BLaER1 treated with 17β-estradiol and CSF1 and Interleukin-3, amounts not matched to agents 10 nM and 100 nM (cell line): Measurements from ENCODE around the gene PLEK.

Source experiments
- H3K27ac ChIP-seq, 11 experiments: shearing (Covaris generic); formaldehyde crosslinking; 2 replicates each; pipeline ENCODE4 v1.8.1; 2022
- H3K27me3 ChIP-seq, 11 experiments: shearing (Covaris generic); formaldehyde crosslinking; 2 replicates each; pipeline ENCODE4 v1.8.1; 2022
- H3K36me3 ChIP-seq, 11 experiments: shearing (Covaris generic); formaldehyde crosslinking; 2 replicates each; pipeline ENCODE4 v1.8.1; 2022
- H3K4me1 ChIP-seq, 10 experiments: shearing (Covaris generic); formaldehyde crosslinking; 2 replicates each; pipeline ENCODE4 v1.8.1; 2022
- H3K4me2 ChIP-seq, 11 experiments: shearing (Covaris generic); formaldehyde crosslinking; 2 replicates each; pipeline ENCODE4 v1.8.1; 2022
- H3K4me3 ChIP-seq, 10 experiments: shearing (Covaris generic); formaldehyde crosslinking; 2 replicates each; pipeline ENCODE4 v1.8.1; 2022
- H3K9ac ChIP-seq, 11 experiments: shearing (Covaris generic); formaldehyde crosslinking; 2 replicates each; pipeline ENCODE4 v1.8.1; 2022
- H3K9me3 ChIP-seq, 11 experiments: shearing (Covaris generic); formaldehyde crosslinking; replicated peaks in 1 of 11; 2 replicates each; pipeline ENCODE4 v1.8.1; 2022
- H4K20me1 ChIP-seq, 11 experiments: shearing (Covaris generic); formaldehyde crosslinking; 2 replicates each; pipeline ENCODE4 v1.8.1; 2022
- Cebpa-rat ChIP-seq, 11 experiments: shearing (Covaris generic); IDR thresholded peaks; 2 replicates each; pipeline ENCODE4 v1.8.1; 2022

The PLEK gene

DNA sequence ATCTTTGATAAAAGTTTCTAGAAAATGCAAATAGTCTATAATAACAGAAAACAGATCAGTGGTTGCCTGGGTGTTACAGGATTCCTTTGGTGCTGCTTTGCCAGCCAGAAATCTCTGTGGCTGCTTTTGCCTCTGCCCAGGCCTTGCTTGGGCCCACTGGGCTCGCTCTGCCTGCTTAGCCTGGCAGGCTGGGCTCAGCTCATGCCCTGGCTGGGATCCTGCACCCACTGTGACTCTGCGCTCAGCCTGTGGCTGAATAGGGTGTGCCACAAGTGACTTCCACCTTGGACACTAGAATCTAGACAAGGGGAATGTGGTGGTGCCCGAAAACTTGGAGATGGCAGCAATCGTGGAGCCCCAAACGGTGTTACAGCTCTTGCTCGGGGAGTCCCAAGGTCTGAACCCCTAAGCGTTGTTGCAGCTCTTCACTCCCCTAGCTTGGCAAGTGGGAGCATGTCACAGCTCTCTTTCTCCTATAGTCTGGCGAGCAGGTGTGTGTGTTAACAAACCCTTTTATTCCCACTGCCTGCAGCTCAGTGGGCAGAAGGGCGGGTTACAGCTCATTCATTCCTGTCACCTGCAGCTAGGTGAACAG is 51.1 kb downstream of the PLEK start:
- H3K4me2 ChIP-seq: no peak overlapping the region
- H3K9ac ChIP-seq: no peak overlapping the region
- H3K4me1 ChIP-seq: peaks cover 48 to 75% (median 63%) of the 10 kb centered on the region in 10 experiments
- no peak for TF ChIP-seq Cebpa-rat (IDR thresholded peaks at IDR 0.05)
- 0 out of 22 replicates have a peak, but pooled peaks cover 0 to 3% (median 0%) of the 10 kb centered on the region in 11 experiments for H3K36me3 ChIP-seq
- no peak overlapping the region for H3K4me3 ChIP-seq
- peaks cover 0 to 19% (median 14%) of the 10 kb centered on the region in 11 experiments; a peak in 18 of 22 replicates for H3K9me3 ChIP-seq
- H3K27ac ChIP-seq: no peak overlapping the region
- H4K20me1 ChIP-seq: no peaks in the 10 kb centered on the region
- H3K27me3 ChIP-seq: no peaks in the 10 kb centered on the region

DNA sequence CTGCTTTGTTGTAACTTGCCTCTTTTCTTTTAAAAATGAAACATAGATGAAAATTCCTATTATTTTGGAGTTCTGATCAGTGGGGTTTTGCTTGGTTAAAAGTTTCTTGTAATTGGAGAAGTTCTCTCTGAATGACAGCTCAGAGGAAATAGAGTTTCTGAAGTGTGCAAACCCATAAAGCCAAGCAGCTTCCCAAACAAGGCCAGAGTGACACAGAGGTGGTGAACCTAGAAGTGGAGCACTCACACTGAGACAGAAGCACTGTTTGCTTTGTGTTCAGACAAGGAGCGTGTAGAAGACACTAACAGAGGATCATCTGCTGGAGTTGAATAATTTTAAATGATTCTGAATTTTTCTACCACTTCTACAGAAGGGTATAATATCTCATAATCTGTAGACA is 52.8 kb downstream of the PLEK start:
- peak overlapping the region; percentile 23 to 74 (median 53) for H3K4me2 ChIP-seq
- H4K20me1 ChIP-seq: no peaks in the 10 kb centered on the region
- no peak overlapping the region for H3K9ac ChIP-seq

DNA sequence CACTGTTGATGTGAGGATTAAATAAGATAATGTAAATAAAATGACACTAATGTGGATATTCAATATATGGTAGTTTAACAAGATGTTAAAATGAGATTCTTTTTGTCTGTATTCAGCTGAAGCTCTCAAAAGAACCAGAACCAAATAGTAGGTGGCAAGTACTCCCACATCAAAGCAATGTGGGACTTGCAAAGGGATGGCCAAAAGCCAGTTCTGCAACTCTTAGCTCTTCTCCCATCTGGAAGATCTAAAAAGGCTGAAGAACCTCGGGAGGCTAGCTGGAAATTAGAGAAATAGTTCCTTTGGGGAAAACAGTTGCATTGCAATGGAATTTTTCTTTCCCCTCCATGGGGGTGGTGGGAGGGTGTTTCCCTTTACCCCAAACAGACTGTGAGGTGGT is 53.3 kb downstream of the PLEK start:
- H3K27me3 ChIP-seq: no peaks in the 10 kb centered on the region
- no peaks in the 10 kb centered on the region for H4K20me1 ChIP-seq
- H3K27ac ChIP-seq: no peak overlapping the region
- peak overlapping the region; percentile 23 to 74 (median 53); a peak in 20 of 22 replicates for H3K4me2 ChIP-seq
- H3K36me3 ChIP-seq: 0 out of 22 replicates have a peak, but pooled peaks cover 0 to 3% (median 0%) of the 10 kb centered on the region in 11 experiments
- no peak overlapping the region for H3K4me3 ChIP-seq
- H3K9me3 ChIP-seq: peaks cover 0 to 19% (median 14%) of the 10 kb centered on the region in 11 experiments; a peak in 18 of 22 replicates
- peaks cover 29 to 53% (median 44%) of the 10 kb centered on the region in 10 experiments for H3K4me1 ChIP-seq
- H3K9ac ChIP-seq: 0 out of 22 replicates have a peak overlapping the region, but pooled peaks of 1 of the 11 experiments have one; percentile 21
- no peak for TF ChIP-seq Cebpa-rat (IDR thresholded peaks at IDR 0.05)

More for the DNA sequence above, 52.8 kb downstream of the PLEK start:
- Histone ChIP-seq H3K27ac (no peak overlapping the region), H3K9me3 (peaks cover 0 to 19% (median 14%) of the 10 kb centered on the region in 11 experiments; a peak in 18 of 22 replicates), H3K27me3 (no peaks in the 10 kb centered on the region), H3K4me3 (no peak overlapping the region), H3K4me1 (peaks cover 32 to 58% (median 45%) of the 10 kb centered on the region in 10 experiments), H3K36me3 (0 out of 22 replicates have a peak, but pooled peaks cover 0 to 3% (median 0%) of the 10 kb centered on the region in 11 experiments)
- TF ChIP-seq Cebpa-rat (IDR thresholded peaks at IDR 0.05): no peak

DNA sequence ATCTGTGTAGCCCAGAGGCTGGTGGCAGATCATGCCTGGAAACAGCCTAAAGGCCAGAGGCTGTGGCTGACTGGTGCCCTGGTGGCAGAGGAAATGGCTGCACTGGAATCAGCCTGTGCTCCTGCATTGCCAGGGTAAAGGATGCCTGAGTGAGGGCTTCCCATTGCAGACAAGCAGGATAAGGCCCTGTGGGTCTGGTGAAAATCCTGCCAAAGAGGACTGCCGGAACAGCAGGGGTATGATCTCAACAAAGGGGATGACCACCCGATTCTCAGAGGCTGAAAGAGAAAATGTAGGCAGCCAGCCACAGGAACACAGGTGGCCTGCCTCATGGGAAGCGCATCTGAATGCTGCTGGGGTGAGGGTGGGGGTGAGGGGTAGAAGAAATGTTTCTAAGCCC is 53.8 kb downstream of the PLEK start:
- Histone ChIP-seq H4K20me1 (no peaks in the 10 kb centered on the region), H3K36me3 (0 out of 22 replicates have a peak, but pooled peaks cover 0 to 3% (median 0%) of the 10 kb centered on the region in 11 experiments), H3K27ac (0 out of 22 replicates have a peak overlapping the region, but pooled peaks of 1 of the 11 experiments have one; percentile 11), H3K4me3 (no peak overlapping the region), H3K4me2 (peak overlapping the region; percentile 23 to 74 (median 53); a peak in 20 of 22 replicates), H3K9me3 (peaks cover 0 to 19% (median 14%) of the 10 kb centered on the region in 11 experiments; a peak in 18 of 22 replicates), H3K9ac (no peak overlapping the region), H3K27me3 (no peaks in the 10 kb centered on the region), H3K4me1 (peaks cover 29 to 51% (median 44%) of the 10 kb centered on the region in 10 experiments)
- no peak for TF ChIP-seq Cebpa-rat (IDR thresholded peaks at IDR 0.05)

DNA sequence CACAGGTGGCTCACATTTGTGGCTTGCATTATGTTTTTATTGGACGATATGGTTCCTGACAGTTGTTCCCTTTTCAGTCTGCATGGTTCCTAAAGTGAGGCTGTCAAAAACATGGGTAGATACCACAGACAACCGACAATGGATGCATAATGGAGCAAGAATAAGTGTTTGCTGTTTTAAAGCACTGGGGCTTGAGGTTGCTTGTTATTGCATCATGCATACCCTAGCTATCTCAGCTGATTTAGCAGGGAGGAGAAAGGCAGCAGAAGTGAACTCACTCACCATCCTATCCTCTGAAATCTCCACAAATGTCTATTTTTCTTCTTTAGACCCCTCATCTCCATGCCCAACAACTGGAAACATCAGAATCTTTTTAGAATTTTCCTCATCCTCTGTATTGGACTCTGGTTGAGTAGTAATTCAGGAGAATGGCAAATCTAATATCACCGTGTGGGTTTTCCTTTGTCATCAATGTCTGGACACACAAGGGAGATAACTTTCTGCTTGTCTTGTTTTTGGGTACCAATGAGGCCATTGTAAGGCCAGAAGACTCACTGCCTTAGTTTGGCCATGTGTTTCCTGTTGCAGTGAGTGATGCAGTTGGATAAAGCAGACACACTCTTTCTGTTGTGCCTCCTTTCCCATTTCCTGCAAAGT is 55.3 kb downstream of the PLEK start:
- Histone ChIP-seq H3K4me2 (peak overlapping the region; percentile 2 to 44 (median 22); a peak in 9 of 22 replicates), H3K27me3 (no peaks in the 10 kb centered on the region), H3K9ac (no peak overlapping the region), H3K9me3 (peaks cover 0 to 17% (median 16%) of the 10 kb centered on the region in 11 experiments; a peak in 18 of 22 replicates), H4K20me1 (no peaks in the 10 kb centered on the region), H3K36me3 (0 out of 22 replicates have a peak, but pooled peaks cover 0 to 3% (median 0%) of the 10 kb centered on the region in 11 experiments), H3K4me1 (peaks cover 38 to 64% (median 53%) of the 10 kb centered on the region in 10 experiments), H3K4me3 (no peak overlapping the region), H3K27ac (peak overlapping the region in 2 of 11 experiments; percentile 27 to 37; a peak in 1 of 22 replicates)
- TF ChIP-seq Cebpa-rat (IDR thresholded peaks at IDR 0.05): peak in 3 of 11 experiments; percentile 7 to 52 (median 47); a peak in 4 of 22 replicates

DNA sequence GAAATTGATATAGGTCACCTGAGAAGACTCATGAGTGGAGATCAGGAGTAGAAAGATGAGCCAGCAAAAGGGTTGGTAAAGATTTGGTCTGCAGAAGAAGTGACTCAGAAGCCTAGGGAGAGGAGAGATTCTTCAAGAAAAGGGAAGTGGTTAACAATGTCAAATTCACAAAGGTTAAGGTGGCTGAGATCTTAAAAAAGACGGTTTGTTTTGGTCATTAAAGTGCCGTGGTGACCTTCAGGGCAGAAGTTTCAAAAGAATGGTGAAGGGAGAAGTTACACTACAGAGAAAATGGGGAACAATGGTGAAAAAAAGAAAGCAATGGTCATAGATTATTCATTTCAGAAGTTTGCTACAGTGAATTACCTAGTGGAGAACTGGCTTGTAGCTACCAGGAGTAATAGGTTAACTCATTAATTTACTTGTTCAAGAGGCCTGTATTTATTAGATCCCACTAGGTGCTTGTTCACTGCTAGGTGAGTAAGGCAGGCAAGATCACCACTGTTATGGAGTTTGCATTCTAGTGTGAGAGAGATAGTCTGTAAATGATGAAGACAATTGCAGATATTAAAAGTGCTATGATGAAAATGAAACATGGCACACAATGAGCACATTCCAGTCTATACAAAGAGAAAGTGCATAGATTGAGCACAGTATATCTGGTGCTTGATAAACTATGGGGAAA is 59.0 kb downstream of the PLEK start:
- H3K9ac ChIP-seq: 0 out of 22 replicates have a peak overlapping the region, but pooled peaks of 1 of the 11 experiments have one; percentile 6
- peak overlapping the region; percentile 13 to 74 (median 39) for H3K4me2 ChIP-seq
- H3K27ac ChIP-seq: peak overlapping the region in 8 of 11 experiments; percentile 0 to 64 (median 24); a peak in 8 of 22 replicates
- no peaks in the 10 kb centered on the region for H3K36me3 ChIP-seq
- H4K20me1 ChIP-seq: no peaks in the 10 kb centered on the region
- H3K27me3 ChIP-seq: no peaks in the 10 kb centered on the region
- H3K4me1 ChIP-seq: peaks cover 45 to 65% (median 61%) of the 10 kb centered on the region in 10 experiments
- H3K4me3 ChIP-seq: no peak overlapping the region
- TF ChIP-seq Cebpa-rat (IDR thresholded peaks at IDR 0.05): no peak
- peaks cover 0 to 22% (median 9%) of the 10 kb centered on the region in 11 experiments; a peak in 8 of 22 replicates for H3K9me3 ChIP-seq

DNA sequence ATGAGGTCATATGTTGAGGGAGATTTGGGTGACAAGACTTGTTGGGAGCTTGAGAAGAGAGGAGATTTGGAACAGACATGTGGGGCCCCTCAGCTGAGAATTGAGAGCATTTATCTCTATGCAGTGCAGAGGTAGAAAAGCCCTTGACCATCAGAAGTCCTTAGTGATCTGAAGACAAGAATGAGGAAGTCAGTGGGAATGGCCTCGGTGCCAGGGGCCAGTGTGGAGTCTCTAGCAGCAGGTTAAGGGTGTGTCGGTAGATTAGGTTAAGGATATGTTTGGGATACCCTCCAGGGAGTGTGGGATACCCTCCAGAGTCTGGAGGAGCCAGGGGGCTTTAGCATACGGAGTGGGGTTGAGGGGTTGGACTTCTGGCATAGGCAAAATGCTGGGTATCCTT is 60.4 kb downstream of the PLEK start:
- no peak overlapping the region for H3K9ac ChIP-seq
- peaks cover 0 to 26% (median 9%) of the 10 kb centered on the region in 11 experiments; a peak in 8 of 22 replicates for H3K9me3 ChIP-seq
- H3K27me3 ChIP-seq: no peaks in the 10 kb centered on the region
- H3K27ac ChIP-seq: peak overlapping the region in 4 of 11 experiments; percentile 5 to 64 (median 18); a peak in 3 of 22 replicates
- H3K4me3 ChIP-seq: no peak overlapping the region
- peaks cover 43 to 61% (median 51%) of the 10 kb centered on the region in 10 experiments for H3K4me1 ChIP-seq
- no peak for TF ChIP-seq Cebpa-rat (IDR thresholded peaks at IDR 0.05)
- H3K36me3 ChIP-seq: no peaks in the 10 kb centered on the region
- H3K4me2 ChIP-seq: peak overlapping the region in 10 of 11 experiments; percentile 5 to 74 (median 34); a peak in 11 of 22 replicates
- H4K20me1 ChIP-seq: no peaks in the 10 kb centered on the region

DNA sequence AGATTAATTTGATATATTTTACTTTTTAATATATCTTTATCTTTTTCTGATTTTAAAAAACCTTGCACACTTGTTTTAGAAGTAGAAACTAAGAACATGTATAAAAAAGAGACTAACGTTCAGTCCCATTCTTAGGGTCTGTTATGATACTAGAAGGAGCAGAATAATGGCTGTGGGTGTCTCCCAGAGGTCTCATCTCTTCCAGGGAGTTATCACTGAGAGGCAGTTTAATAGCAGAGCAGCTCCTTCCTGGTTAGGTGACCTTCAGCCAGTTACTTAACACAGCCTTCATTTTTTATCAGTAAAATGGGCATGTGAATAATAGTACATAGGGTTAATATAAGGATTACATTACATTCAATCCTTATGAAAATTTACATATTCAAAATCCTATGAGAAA is 61.4 kb downstream of the PLEK start:
- TF ChIP-seq Cebpa-rat (IDR thresholded peaks at IDR 0.05): no peak

More for the DNA sequence above, 61.4 kb downstream of the PLEK start:
- Histone ChIP-seq H3K9me3 (peaks cover 0 to 32% (median 9%) of the 10 kb centered on the region in 11 experiments; a peak in 16 of 22 replicates), H3K36me3 (no peaks in the 10 kb centered on the region), H4K20me1 (no peaks in the 10 kb centered on the region), H3K4me1 (peaks cover 43 to 55% (median 48%) of the 10 kb centered on the region in 10 experiments), H3K4me3 (no peak overlapping the region), H3K27ac (no peak overlapping the region; a peak in 1 of 22 replicates), H3K4me2 (no peak overlapping the region), H3K9ac (no peak overlapping the region), H3K27me3 (no peaks in the 10 kb centered on the region)
